Gastroesophageal sphincter (tissue), 3 donors: Measurements from ENCODE around the gene UPK2.

ENCODE experiments used
- CTCF ChIP-seq, 4 experiments: fragments of 200-600 bp in 2 of 4; fragments of 450-650 bp in 2 of 4; sonication (generic) in 1 of 4; IDR thresholded peaks; one replicate each; pipeline ENCODE4 v1.5.1; 2017 to 2019; ENCODE audit warnings: antibody characterized with exemption in 4 of 4, mild to moderate bottlenecking in 2 of 4, moderate library complexity in 2 of 4
- POLR2A ChIP-seq, 2 donors: fragments of 450-650 bp; IDR thresholded peaks; one replicate each; pipeline ENCODE4 v1.6.1; 2017; ENCODE audit warnings: antibody characterized with exemption in 2 of 2, mild to moderate bottlenecking in 2 of 2, moderate library complexity in 1 of 2

- TF ChIP-seq CTCF (IDR thresholded peaks at IDR 0.05): no peak
- TF ChIP-seq POLR2A (IDR thresholded peaks at IDR 0.05): no peak
Observed at GRCh38 chr11:118938491-118939403, 17.4 kb upstream of the UPK2 start.
